Measurements from ENCODE around the gene CYTH4.

CYTH4 gene

DNA sequence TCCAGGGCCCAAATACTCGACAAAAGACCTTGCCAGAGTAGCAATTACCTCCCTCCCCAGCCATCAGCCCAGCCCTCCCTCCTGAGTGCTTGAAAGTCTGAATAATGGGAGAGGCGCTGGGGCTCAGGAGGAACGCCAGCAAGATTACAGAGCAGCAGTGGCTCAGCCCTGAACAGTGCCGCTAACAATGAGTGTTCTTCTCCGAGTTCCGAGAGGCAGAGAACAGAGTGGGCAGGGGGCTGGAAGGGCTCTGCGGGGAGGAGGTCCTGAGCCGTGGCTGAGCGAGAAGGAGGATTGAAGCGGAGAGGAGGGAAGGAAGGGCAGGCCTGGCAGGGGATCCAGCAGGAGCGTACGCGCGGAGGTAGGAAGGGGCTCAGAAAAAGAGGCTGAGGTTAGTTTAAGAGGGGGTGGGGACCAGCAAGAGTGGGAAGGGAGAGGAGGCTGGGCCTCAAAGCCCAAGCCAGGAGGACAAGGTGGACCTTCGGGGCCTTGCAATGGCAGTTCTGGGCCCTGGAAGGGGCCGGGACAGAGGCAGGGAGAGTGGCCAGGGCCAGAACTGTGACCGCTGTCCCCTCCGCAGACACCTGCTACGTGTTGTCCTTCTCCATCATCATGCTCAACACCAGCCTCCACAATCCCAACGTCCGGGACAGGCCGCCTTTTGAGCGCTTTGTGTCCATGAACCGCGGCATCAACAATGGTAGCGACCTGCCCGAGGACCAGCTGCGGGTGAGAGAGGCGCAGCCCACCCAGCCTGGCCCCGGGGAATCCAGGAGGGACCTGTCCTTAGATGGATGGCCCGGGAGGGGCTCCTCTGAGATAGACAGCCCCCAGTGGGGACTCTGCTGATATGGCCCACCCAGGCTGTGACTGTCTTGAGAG lies 20.6 kb downstream of the CYTH4 start:
- H3K27ac ChIP-seq: no peak overlapping the region
- no peak for TF ChIP-seq CTCF (conservative IDR thresholded peaks at IDR 0.05)

DNA sequence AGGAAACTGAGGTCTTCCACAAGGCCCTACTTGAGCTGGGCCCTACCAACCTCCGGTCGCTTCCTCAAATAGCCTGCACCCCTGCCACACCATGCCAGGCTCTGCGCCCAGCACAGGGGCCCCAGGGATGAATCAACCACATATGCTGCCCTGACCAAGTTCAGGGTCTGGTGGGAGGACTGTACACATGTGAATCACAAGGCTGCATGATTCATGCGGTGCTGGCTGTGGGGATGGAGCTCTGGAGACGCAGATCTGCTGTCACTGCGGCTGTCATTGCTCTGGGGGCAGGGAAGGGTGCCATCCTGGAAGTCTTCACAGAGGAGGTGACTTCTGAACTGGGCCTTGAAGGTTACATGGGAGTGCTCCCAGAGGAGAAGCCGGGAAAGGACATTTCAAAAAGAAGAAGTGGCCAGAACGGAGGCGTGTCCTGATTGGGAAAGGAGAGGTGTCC lies 21.5 kb downstream of the CYTH4 start:
- no peak overlapping the region for H3K27ac ChIP-seq
- no peak for TF ChIP-seq CTCF (conservative IDR thresholded peaks at IDR 0.05)

GRCh38 chr22:37304595-37305343 lies 22.5 kb downstream of the CYTH4 start:
- TF ChIP-seq CTCF (conservative IDR thresholded peaks at IDR 0.05): no peak
- no peak overlapping the region for H3K27ac ChIP-seq

GRCh38 chr22:37305887-37306286 lies 23.6 kb downstream of the CYTH4 start:
- TF ChIP-seq CTCF (conservative IDR thresholded peaks at IDR 0.05): no peak
- H3K27ac ChIP-seq: no peak overlapping the region

GRCh38 chr22:37306494-37306829 lies 24.2 kb downstream of the CYTH4 start:
- H3K27ac ChIP-seq: no peak overlapping the region
- no peak for TF ChIP-seq CTCF (conservative IDR thresholded peaks at IDR 0.05)

DNA sequence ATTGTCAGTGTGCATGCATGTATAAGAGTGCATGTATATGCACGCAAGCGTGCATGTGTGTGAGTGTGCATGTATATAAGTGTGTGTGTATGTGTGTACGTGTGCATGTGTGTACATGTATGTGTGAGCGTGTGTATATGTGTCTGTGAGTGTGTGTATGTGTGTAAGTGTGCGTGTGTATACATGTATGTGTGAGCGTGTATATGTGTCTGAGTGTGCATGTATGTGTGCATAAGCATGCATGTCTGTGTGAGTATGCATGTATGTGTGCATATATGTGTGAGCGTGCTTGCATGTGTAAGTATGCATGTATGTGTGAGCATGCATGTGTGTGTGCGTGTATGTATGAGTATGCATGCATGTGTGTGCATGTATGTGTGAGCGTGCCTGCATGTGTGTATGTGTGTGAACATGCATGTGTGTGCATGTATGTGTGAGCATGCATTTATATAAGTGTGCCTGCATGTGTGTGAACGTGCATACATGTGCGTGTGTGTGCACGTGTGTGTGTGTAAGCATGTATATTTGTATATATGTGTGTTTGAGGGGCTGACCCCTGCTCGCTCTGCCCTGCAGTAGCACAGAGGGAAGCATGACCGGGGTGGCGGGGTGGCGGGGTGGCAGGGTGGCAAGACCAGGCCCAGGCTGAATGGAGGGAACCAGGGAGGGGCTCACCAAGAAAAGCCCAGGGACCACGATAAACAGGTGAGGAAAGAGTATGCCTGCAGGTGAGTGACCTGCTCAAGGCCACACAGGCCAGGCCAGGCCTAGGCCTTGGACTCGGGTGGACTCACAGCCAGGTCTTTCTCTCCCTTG lies 26.3 kb downstream of the CYTH4 start:
- no peak overlapping the region; the same call in 1 of the 2 replicates for H3K27ac ChIP-seq
- TF ChIP-seq CTCF (conservative IDR thresholded peaks at IDR 0.05): no peak
